GM19238 (cell line): ENCODE measurements around the gene SEC14L5.
A peak's percentile ranks its signal among the peaks of the same experiment; 100 is the strongest.
"Not testable (repeated sequence)": the region's sequence is repeated elsewhere in the genome, so short reads cannot be mapped to it uniquely, and the experiment has no call there.

Experiments used
- DNase-seq: peaks from one replicate; pipeline ENCODE4 v3.0.0; 2011; ENCODE audit warnings: low spot score; ENCODE audit not compliant: insufficient read length

The SEC14L5 gene

DNA sequence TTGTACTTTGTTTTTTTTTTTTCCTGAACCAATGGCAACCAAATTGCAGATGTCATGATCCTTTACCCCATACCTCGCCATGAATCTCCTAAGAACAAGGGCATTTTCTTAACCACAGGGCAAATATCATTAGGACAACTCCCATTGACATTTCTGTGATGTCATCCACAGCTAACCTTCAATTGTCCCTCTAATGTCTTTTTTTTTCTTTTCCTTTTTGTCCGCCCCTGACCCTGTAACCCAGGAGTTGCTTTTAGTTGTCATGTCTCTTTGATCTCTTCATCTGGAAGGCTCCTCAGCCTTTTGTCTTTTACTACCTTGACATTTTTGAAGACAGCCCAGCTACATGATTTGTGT is 76.0 kb downstream of the SEC14L5 start:
- no peak for DNase-seq

DNA sequence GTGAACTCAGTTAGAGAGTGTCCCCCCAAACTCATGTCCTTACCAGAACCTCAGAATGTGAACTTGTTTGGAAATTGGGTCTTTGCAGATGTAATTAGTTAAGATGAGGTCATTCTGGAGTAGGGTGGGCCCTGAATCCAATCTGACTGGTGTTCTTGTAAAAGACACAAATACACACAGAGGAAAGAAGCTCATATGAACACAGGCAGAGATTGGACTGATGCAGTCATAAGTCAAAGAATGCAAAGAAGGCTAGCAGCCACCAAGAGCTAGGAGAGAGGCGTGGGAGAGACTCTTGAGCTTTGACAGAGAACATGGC is 77.7 kb downstream of the SEC14L5 start:
- DNase-seq: no peak

DNA sequence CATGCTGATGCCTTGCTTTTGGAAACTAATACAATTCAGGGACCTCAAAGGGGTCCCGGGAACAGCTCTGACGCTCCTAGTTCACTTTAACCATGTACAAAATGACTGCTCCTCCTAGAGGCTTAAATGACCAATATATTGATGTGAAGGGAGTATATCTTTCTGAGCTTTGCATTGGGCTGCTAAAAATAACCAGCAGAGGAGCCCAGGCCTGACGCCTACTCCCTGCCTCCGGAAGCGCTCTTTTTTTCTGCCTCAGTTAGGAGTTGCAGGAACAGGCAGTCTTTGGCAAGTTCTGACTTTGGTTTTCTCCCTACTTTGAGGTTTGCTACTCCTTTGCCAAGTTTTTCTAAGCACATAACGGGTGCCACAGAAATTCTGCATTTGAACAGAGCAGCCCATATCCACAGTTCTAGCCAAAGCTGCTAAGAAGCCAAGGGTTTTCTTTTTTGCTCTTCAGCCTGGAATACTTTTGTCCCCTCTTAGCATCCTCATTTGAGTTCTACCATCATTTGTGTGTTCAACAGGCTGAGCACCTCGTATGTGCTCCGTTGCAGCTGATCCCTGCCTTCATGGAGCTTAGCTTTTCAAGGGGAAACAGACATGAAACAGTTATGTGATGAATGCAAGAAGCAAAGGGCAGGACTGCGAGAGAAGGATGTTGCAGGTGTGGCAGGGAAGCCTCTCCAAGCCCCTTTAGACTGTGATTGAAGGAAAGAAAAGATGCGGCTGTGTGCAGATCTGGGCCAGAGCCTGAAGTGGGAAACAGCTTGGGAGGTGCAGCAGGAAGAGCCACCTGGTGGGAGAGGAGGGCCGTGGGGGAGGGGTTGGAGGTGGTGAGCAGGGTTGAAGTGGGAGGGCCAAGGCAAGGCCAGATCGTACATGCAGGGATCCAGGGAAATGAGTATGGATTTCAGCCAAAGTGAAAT is 78.4 kb downstream of the SEC14L5 start:
- DNase-seq: no peak

DNA sequence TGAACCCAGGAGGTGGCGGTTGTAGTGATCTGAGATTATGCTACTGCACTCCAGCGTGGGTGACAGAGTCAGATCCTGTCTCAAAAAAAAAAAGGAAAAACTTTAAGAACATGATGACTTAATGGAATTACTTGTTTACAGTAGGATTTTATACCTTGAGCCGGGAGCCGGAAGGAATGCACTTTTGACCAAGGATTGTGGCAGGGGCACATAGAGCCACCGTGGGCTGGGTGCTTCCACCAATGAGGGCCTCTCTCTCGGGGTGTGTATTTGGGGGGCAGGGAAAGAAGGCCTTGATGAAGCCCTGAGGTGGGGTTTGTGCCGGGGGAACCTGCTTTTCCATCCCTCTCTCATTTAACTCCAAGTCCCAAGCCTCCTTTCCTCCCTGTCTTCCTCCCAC is 82.3 kb downstream of the SEC14L5 start:
- no peak for DNase-seq

DNA sequence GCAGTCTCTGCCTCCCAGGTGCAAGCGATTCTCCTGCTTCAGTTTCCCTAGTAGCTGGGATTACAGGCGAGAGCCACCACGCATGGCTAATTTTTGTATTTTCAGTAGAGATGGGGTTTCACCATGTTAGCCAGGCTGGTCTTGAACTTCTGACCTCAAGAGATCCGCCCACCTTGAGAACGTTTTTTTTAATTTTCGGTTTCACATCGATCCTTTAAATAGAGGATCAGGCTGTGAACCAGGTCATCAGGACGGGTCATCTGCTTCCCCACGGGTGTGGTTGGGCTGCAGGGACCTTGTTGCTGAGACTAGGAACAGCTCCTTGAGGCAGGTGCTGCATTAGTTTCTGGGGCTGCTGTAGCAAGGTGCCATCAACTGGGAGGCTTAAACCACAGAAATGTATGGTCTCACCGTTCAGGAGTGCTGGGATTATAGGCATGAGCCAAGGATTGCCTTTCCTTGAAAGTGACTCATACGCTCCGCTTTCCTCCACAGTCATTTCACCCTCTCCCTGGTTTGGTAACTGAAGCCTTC is 83.5 kb downstream of the SEC14L5 start:
- DNase-seq: no peak

DNA sequence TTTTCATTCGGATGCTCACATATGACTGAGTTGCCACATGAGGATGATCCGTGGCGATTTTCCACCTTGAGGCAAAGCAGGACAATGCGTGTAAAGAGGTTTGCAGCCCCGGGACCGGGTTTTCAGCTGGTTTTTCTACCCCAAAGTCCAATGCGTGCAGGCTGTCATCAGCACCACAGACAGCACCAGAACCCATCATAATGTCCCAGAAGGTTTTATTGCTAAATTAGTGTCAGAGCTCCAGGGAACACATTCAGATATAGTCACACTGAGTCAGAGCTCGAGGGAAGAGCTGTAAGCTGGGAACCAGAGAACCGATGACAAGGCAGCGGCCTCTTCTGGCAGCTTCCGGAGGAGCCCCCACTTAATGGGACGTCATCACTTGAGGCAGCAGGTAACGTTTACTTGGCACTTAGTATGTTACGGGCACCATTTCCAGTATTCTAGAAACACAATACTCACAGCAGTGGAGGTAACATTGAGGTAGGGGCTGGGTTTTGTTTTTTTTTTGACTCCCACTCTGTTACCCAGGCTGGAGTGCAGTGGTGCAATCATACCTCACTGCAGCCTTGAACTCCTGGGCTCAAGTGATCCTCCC is 84.5 kb downstream of the SEC14L5 start:
- no peak for DNase-seq

DNA sequence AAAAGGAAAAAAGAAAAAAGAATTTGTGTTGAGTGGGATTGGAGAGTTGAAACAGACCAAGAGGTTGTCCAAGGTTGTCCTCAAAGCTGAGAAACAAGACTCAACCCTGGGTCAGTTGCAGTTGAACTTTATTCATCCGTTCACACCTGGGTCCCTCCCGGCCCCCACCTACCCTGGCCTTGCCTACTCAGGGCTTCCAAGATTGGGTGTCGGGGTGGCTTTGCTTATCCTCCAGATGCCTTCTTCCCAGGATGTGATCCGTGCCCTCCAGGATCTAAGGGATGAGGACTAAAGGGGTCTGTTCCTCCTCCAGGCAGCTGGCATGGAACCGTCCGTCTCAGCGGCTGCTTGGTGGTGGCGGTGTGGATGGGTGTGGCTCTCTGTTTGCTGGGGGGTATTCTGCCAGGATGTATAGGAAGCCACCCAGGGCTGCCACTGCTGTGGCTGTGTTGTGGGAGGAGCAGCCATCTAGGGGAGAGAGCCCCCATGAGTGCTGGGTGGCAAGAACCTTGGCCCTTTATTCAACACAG is 85.9 kb downstream of the SEC14L5 start:
- no peak for DNase-seq

DNA sequence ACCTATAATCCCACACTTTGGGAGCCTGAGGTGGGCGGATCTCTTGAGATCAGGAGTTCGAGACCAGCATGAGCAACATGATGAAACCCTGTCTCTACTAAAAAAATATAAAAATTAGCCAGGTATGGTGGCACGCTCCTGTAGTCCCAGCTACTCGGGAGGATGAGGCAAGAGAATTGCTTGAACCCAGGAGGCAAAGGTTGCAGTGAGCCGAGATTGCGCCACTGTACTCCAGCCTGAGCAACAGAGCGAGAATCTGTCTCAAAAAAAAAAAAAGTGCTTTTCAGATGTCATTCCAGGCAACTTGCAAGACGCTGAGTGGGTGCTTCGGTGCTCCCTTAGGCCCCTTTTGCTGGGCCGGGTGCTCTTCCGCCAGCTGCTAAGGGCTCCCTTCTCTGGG is 86.5 kb downstream of the SEC14L5 start:
- not testable (repeated sequence) for DNase-seq

DNA sequence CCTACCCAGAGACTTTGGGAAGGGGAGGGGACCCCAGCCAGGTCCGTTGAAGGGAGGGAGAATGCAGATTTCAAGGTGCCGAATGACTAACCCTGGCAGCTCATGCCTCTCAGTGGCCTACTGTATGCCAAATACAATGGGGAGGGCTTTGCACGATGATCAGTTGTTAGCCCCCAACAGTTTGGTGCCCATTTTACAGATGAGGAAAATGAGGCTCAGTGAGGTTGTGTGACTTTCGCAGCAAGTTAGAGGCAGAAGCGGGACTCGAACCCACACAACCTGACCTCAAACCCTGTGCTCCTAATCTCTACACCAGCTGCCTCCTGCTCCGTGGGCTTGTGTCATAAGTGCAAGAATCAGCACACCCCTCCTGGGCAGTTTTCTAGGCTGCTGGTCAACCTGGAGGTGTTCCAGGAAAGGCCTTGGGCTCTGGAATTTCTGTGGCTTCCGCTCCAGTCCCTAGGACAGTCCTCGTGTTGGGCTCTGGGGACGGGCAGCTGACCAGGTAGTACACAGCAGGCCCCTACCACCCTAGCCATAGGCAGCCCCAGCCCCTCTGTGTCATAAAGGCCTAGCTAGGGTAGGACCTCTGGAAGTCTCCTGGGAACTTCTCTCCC is 87.5 kb downstream of the SEC14L5 start:
- DNase-seq: no peak

DNA sequence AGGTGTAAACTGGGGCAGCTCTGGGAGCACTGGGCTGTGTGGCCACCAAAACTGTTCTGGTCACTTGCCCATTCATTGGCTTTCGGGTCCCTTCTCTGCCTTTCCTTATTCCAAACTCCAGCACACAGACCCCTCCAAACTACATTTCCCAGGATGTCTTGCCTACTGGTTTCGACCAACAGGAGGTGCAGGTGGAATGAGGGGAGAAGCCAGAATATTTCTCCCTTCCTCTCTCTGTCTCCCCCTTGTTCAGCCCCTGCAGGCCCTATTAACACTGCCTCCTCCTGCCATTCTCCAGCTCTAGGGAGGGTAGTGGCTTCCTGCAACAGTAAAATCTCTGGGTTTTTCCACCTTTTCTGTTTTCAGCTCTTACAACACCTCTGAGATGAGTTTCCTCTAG is 88.8 kb downstream of the SEC14L5 start:
- DNase-seq: no peak

DNA sequence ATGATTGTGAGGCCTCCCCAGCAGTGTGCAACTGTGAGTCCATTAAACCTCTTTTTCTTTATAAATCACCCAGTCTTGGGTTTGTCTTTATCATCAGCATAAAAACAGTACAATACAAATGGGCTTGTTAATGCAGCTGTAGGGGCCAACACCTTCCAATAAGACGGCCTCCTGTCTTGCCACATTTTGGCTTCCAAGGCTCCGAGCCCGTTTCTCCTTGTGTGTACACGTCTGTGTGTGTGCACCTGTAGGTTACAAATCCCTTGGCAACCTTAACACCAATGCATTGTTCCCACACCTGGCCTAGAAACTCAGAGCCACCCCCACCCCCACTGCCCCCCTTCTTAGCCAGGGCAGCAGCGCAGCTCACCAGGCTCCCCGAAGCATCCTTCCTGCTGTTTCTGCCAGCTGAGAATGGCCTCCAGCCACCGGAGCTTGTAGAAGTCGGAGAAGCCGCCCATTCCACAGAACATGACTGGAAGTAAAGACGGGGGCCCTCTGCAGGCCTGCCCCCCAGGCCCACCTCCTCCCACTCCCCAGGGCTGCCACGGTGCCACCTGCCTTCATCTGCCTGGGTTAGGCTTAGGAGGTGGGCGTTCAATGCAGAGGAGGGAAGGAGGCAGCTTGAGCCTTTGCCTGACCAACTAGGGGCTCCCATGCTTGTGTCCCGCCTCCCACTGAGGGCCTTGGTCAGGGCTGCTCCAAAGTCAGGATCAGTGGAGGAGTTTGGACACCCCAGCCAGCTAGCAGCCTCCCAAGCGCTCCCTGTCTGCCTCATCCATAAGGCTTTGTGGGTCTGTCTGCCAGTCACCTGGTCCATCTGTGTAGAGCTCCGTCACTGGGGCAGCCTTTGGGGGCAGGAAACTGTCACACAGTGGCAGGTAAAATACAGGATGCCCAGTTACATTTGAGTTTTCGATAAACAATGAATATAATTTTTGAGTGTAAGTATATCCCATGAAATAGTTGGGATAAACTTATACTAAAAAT is 97.0 kb downstream of the SEC14L5 start:
- no peak for DNase-seq

DNA sequence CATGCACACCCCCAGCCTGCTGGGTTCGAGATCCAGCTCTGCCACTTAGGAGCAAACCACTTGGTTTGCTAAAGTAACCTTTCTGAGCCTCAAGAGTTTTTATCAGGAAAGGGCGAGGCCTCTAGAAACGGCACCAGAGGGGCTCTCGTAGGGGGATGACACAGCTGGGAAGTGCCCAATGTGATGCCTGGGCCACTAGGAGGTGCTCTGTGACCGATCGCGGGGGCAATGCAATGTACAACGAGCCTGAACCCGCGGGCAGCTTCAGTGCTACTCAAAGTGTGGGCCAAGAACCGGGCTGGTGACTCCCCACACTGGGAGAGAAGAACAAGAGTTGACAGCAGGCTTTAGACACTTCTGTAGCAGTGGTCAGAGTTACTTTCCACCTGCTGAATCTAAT is 98.2 kb downstream of the SEC14L5 start:
- DNase-seq: peak; percentile 53

DNA sequence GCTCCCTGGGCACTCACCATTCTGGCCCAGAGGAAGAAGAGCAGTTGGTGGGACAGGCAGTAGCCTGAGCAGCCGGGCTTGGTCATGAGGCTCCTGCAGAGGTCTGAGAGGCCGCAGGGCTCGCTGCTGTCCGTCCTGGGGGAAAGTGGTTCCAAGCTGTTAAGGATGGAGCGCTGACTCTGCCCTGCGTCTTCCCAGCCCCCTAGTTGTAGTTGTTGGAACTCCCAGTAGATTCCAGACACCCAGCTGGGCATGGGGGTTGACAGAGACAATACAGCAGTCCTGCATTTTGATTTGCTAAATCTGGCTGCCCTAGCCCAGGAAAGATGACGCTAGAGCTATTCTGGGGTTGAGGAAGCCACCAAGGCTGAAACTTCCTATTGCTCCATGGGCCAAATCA is 100.3 kb downstream of the SEC14L5 start:
- no peak for DNase-seq

DNA sequence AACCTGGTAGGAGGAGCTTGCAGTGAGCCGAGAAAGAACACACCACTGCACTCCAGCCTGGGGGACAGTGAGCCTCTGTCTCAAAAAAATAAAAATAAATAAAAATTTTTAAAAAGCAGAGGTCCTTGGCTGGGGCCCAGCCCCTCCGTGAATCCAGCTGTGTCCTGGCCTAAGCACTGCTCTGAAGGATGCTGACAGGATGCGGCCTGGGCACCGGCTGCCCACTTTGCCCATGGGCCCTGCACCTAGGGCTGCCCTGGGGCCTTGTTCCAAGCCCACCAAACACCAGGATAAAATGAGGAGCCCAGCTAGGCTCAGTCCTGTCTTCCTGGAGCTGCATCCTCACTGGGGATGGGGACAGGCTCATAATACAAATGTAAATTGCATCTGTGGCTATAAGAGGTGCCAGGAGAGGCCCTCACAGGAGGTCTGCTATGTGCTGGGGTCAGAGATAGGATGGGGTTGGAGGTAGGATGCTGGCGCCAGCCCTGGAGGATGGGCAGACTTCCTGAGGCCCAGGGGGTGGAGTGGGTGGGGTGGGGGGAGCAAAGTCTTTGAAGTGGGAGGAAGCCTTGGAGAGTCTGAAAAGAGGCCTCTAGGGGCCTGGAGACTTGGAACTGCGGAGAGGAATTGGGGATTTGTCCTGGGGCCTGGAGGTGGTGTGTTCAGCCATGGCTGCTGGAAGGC is 101.4 kb downstream of the SEC14L5 start:
- no peak for DNase-seq

DNA sequence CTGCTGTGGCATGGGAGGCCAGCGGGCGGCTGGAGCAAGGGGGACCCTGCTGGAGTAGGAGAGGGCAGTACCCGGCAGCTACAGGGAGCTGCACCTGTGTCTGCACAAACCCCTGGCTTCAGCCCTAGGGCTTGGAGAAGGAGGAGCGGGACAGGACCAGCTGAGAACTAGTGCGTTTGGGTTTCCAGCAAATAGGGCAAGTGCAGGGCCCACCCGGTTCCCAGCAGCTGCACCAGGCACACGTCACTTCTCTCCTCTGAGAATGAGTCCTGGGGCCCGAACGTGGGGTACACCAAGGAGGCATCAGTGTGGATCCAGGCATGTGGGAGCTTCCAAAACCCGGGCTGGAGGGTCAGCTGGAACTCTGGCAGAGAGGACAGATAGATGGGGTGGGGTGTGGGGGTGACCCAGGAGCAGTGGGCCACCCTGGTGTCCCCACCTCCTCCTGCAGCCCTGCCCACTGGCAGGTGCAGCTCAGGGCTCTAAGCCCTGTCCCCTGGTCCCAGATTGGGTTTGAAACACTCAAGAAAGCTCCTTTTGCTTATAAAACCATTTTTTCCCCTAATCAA is 102.0 kb downstream of the SEC14L5 start:
- DNase-seq: no peak

DNA sequence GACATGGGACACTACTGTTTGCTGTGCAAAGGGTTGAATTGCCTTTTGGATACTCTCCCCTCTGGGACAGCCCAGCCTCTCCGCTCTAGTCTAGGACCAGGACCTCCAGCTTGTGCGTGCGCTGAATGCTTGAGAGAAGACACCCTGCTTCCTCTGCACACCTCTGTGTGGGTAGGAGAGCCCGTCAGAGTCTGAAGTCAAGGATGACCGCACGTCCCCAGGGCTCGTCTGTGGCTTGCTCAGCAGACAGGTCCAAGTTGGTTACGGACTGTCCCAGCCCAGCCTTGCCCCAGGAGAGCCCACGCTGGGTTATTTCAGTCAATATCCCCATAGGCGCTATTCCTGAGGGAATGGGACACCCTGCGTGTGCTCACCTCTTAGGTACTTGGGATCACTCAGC is 103.9 kb downstream of the SEC14L5 start:
- no peak for DNase-seq

DNA sequence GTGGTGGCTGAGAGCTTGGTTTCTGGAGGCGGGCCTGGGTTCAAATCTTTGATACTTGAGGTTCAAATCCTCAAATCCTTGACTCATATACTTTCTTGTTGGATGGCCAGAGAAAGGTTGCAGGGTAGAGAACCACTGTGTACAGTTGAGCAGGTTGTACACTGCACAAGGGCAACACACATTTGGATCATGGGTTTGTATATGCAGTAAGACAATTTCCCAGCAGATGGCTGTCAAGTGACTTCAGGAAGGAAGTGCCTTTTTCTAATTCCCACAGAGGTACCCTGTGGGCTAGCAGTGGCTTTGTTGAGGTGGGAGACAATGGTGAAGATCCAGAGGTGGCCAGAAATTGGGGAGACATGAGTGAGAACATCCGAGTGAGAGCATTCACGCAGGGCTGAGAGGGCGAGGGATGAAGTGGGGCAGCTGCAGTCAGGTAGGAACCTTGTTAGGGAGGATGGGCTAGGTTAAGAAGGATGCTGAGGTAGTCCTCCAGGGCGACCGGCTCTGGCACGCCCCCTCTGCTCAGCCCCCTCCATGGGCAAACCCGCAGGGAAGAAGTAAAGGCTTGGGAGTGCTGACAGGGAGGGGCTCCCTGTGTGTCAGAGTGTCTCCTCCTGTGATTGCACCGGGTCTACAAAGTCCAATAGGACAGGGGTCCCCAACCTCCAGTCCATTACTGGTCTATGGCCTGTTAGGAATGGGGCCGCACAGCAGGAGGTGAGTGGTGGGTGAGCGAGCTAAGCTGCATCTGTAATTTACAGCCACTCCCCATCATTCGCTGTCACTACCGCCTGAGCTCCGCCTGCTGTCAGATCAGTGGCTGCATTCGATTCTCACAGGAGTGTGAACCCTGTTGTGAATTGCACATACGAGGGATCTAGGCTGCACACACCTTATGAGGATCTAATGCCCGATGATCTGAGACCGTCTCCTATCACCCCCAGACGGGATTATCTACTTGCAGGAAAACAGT is 104.9 kb downstream of the SEC14L5 start:
- no peak for DNase-seq

DNA sequence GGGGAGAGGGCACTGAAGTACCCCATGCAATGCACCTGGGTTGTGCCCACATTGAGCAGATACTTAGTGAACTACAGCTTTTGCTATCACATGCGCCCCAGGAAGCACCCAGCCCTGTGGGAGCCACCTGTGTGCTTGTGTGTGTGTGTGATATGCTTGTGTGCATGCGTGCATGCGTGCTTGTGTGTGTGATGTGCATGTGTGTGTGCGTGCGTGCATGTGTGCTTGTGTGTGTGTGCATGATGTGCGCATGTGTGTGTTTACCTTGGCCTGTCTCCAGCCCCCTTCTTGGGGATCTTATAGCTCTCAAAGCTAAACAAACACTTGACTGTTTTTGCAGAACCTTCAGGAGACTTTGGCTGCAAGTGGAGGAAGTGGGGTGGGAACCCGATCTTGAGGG is 106.8 kb downstream of the SEC14L5 start:
- no peak for DNase-seq

DNA sequence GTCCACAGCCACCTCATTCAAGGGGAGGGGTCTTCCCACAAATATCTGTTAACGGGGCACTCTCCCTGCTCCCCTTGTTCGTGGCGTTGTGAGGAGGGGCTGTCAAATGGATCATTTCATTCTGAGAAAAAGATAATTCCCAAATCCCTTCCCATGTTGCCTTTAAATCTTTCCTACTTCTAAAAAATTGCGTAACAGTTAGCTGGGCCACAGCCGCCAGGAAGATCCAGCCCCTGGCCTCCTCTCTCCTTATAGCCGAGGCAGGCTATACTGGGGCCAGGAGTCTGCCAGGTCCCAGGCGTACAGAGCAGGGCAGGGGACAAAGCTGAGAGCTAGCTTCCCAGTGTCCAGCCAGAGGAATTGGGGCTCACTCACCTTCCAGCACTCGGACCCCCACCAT is 107.2 kb downstream of the SEC14L5 start:
- no peak for DNase-seq
